ENCODE measurements around the gene MRPL22. TPM values are rescaled to one million over a fixed set of nuclear protein-coding genes. Genes with fewer than 3 reads are reported as not detected.
"Not testable (repeated sequence)": the region's sequence is repeated elsewhere in the genome, so short reads cannot be mapped to it uniquely, and the experiment has no call there.

MRPL22 gene
- 10 to 100 TPM; 25.3 to 46.6 (median 38.0) TPM for polyA plus RNA-seq

- peak within 1 kb of the TSS; percentile 41 for H3K27ac ChIP-seq (ENCODE audit: low read depth, low read length)
- WGBS, 3 donors, result 1 to 2% (median 1%) methylated on average over 40 of the region's 40 CpGs
Observed at GRCh38 chr5:154940772-154941620, at the start of gene MRPL22. TSS of gene MRPL22 (plus strand) at chr5:154941073. CDS start at chr5:154941111, 38 bp downstream.

- WGBS, 3 donors, result 77 to 90% (median 77%) methylated on average over 13 of the region's 13 CpGs
- H3K27ac ChIP-seq (ENCODE audit: low read depth, low read length), result no peak overlapping the region
Observed at GRCh38 chr5:154892369-154892771, 48.5 kb upstream of the MRPL22 start.

- H3K27ac ChIP-seq (ENCODE audit: low read depth, low read length), result no peak overlapping the region
- WGBS, 3 donors, result 84 to 87% (median 85%) methylated on average over 5 of the region's 5 CpGs
Observed at GRCh38 chr5:154893381-154893780, 47.5 kb upstream of the MRPL22 start.

- 86 to 88% (median 86%) methylated on average over 14 of the region's 14 CpGs for WGBS, 3 donors
- H3K27ac ChIP-seq (ENCODE audit: low read depth, low read length), result no peak overlapping the region
Observed at GRCh38 chr5:154895606-154896561, 45.0 kb upstream of the MRPL22 start.

- H3K27ac ChIP-seq (ENCODE audit: low read depth, low read length), result no peak overlapping the region
Observed at GRCh38 chr5:154896562-154897165, 44.2 kb upstream of the MRPL22 start.

GRCh38 chr5:154898210-154898609 lies 42.7 kb upstream of the MRPL22 start:
- H3K27ac ChIP-seq (ENCODE audit: low read depth, low read length), result no peak overlapping the region
- whole genome bisulfite sequencing, 3 donors, result 86 to 89% (median 88%) methylated on average over 4 of the region's 4 CpGs

- no peak overlapping the region for H3K27ac ChIP-seq (ENCODE audit: low read depth, low read length)
- 75 to 91% (median 81%) methylated on average over 9 of the region's 9 CpGs for WGBS, 3 donors
Observed at GRCh38 chr5:154899151-154899816, 41.6 kb upstream of the MRPL22 start.

GRCh38 chr5:154900066-154900465 lies 40.8 kb upstream of the MRPL22 start:
- H3K27ac ChIP-seq (ENCODE audit: low read depth, low read length), result no peak overlapping the region
- WGBS, 3 donors, result 89 to 96% (median 94%) methylated on average over 1 of the region's 1 CpG

GRCh38 chr5:154901276-154901675 lies 39.6 kb upstream of the MRPL22 start:
- no peak overlapping the region for H3K27ac ChIP-seq (ENCODE audit: low read depth, low read length)
- WGBS, 3 donors, result 92 to 96% (median 92%) methylated on average over 2 of the region's 2 CpGs

- WGBS, 3 donors, result 94 to 96% (median 95%) methylated on average over 6 of the region's 6 CpGs
- no peak overlapping the region for H3K27ac ChIP-seq (ENCODE audit: low read depth, low read length)
Observed at GRCh38 chr5:154901913-154902312, 39.0 kb upstream of the MRPL22 start.

GRCh38 chr5:154905601-154906000 lies 35.3 kb upstream of the MRPL22 start:
- 81 to 90% (median 84%) methylated on average over 7 of the region's 7 CpGs for WGBS, 3 donors
- H3K27ac ChIP-seq (ENCODE audit: low read depth, low read length), result not testable (repeated sequence)

GRCh38 chr5:154916874-154917273 lies 24.0 kb upstream of the MRPL22 start:
- no peak overlapping the region for H3K27ac ChIP-seq (ENCODE audit: low read depth, low read length)
- WGBS, 3 donors, result 55 to 87% (median 87%) methylated on average over 3 of the region's 3 CpGs

- H3K27ac ChIP-seq (ENCODE audit: low read depth, low read length), result no peak overlapping the region
- WGBS, 3 donors, result 67 to 91% (median 87%) methylated on average over 4 of the region's 4 CpGs
Observed at GRCh38 chr5:154917757-154918156, 23.1 kb upstream of the MRPL22 start.

GRCh38 chr5:154923441-154924430 lies 17.1 kb upstream of the MRPL22 start:
- H3K27ac ChIP-seq (ENCODE audit: low read depth, low read length), result no peak overlapping the region
- 86 to 96% (median 92%) methylated on average over 7 of the region's 7 CpGs for WGBS, 3 donors

GRCh38 chr5:154933537-154933936 lies 7.3 kb upstream of the MRPL22 start:
- 82 to 86% (median 83%) methylated on average over 3 of the region's 3 CpGs for WGBS, 3 donors
- H3K27ac ChIP-seq (ENCODE audit: low read depth, low read length), result no peak overlapping the region

GRCh38 chr5:154934881-154935280 lies 6.0 kb upstream of the MRPL22 start:
- no peak overlapping the region for H3K27ac ChIP-seq (ENCODE audit: low read depth, low read length)

- H3K27ac ChIP-seq (ENCODE audit: low read depth, low read length), result no peak overlapping the region
- 8 to 25% (median 22%) methylated on average over 11 of the region's 11 CpGs for WGBS, 3 donors
Observed at GRCh38 chr5:154937186-154937717, 3.6 kb upstream of the MRPL22 start.

All from adipose tissue (tissue), 3 donors.